H1 (cell line): ENCODE data around the gene GRIP2. TPM values are rescaled to one million over a fixed set of nuclear protein-coding genes. Genes with fewer than 3 reads are reported as not detected.

Source experiments
- CTCF ChIA-PET: fragments of 300-600 bp; sonication (Branson Sonifier 250); formaldehyde crosslinking; loops from one replicate; lab custom pipeline; 2021; ENCODE audit not compliant: partially characterized antibody; lab: Charles Lee
- POLR2A ChIA-PET: fragments of 300-600 bp; sonication (Branson Sonifier 250); formaldehyde crosslinking; loops from one replicate; lab custom pipeline; 2021; ENCODE audit warnings: inconsistent platforms; ENCODE audit not compliant: partially characterized antibody; lab: Charles Lee
- DNase-seq, 2 experiments: peaks; one replicate each; pipeline versions ENCODE4 v3.0.0 to v3.0.0-alpha.2; 2010 to 2022; ENCODE audit warnings: low spot score in 2 of 2, low read depth in 1 of 2, mixed read lengths in 1 of 2
- FAIRE-seq: peaks from 2 replicates; lab custom pipeline; 2011; peaks lifted over from hg19 to GRCh38; lab: Jason Lieb, UNC
- H2AFZ ChIP-seq: 2 replicates; pipeline ENCODE4 v1.8.1; 2012; ENCODE audit warnings: low read length, inconsistent platforms
- H2AK5ac ChIP-seq: 2 replicates; pipeline ENCODE4 v1.6.1; 2013; ENCODE audit warnings: low read depth, low read length
- H2BK120ac ChIP-seq: replicated peaks from 2 replicates; pipeline ENCODE3; 2013; ENCODE audit warnings: low read depth, low read length, inconsistent platforms
- H2BK12ac ChIP-seq: 2 replicates; pipeline ENCODE4 v1.6.1; 2013; ENCODE audit warnings: low read depth, low read length
- H2BK15ac ChIP-seq: 2 replicates; pipeline ENCODE4 v1.6.1; 2013; ENCODE audit warnings: low read length
- H2BK20ac ChIP-seq: 2 replicates; pipeline ENCODE4 v1.6.1; 2013; ENCODE audit warnings: low read length
- H2BK5ac ChIP-seq: 2 replicates; pipeline ENCODE4 v1.6.1; 2013; ENCODE audit warnings: low read depth, low read length
- H3K14ac ChIP-seq: 2 replicates; pipeline ENCODE4 v1.6.1; 2013; ENCODE audit warnings: inconsistent platforms; ENCODE audit not compliant: insufficient read length
- H3K18ac ChIP-seq: 2 replicates; pipeline ENCODE4 v1.6.1; 2013; ENCODE audit warnings: low read length; ENCODE audit errors: extremely low read depth
- H3K23ac ChIP-seq: 2 replicates; pipeline ENCODE4 v1.6.1; 2013; ENCODE audit warnings: inconsistent platforms; ENCODE audit not compliant: insufficient read length
- H3K23me2 ChIP-seq: 2 replicates; pipeline ENCODE4 v1.6.1; 2013; ENCODE audit warnings: low read depth, low read length
- H3K27ac ChIP-seq: 2 replicates; pipeline ENCODE4 v1.6.1; 2011; ENCODE audit warnings: low read depth, low read length, inconsistent platforms
- H3K27me3 ChIP-seq, 4 experiments: replicated peaks in 1 of 4; 1 replicate in 1 of 4; 2 replicates in 3 of 4; pipeline versions ENCODE4 v1.6.1 to v1.8.1; 2011 to 2013; ENCODE audit warnings: low read length in 3 of 4, mild to moderate bottlenecking in 3 of 4, inconsistent platforms in 2 of 4, mixed read lengths in 2 of 4, moderate library complexity in 1 of 4; ENCODE audit not compliant: control insufficient read depth in 3 of 4, insufficient read depth in 3 of 4; ENCODE audit errors: extremely low read depth in 1 of 4
- H3K36me3 ChIP-seq, 4 experiments: 2 replicates each; pipeline versions ENCODE4 v1.6.1 to v1.8.1; 2011 to 2013; ENCODE audit warnings: mild to moderate bottlenecking in 4 of 4, low read length in 3 of 4, moderate library complexity in 2 of 4, control low read depth in 1 of 4, inconsistent platforms in 1 of 4; ENCODE audit not compliant: insufficient read depth in 4 of 4, control insufficient read depth in 2 of 4
- H3K4ac ChIP-seq: replicated peaks from 2 replicates; pipeline ENCODE3; 2013; ENCODE audit warnings: low read length, low read depth, mixed read lengths, inconsistent platforms; ENCODE audit not compliant: insufficient read length
- H3K4me1 ChIP-seq, 4 experiments: replicated peaks in 1 of 4; 1 replicate in 1 of 4; 2 replicates in 3 of 4; pipeline versions ENCODE4 v1.6.1 to v1.8.1; 2011 to 2013; ENCODE audit warnings: low read length in 3 of 4, inconsistent platforms in 2 of 4, mixed read lengths in 1 of 4; ENCODE audit not compliant: insufficient read depth in 4 of 4, control insufficient read depth in 3 of 4
- H3K4me2 ChIP-seq, 2 experiments: 2 replicates each; pipeline versions ENCODE4 v1.6.1 to v1.8.1; 2011 to 2013; ENCODE audit warnings: low read depth in 2 of 2, low read length in 2 of 2, control low read depth in 1 of 2, inconsistent platforms in 1 of 2, mild to moderate bottlenecking in 1 of 2; ENCODE audit not compliant: insufficient read depth in 1 of 2
- H3K4me3 ChIP-seq, 4 experiments: fragments of 200-600, 300-600 bp in 1 of 4; sonication (generic), shearing (Covaris generic), sonication (Bioruptor Twin) in 1 of 4; 2 replicates each; pipeline versions ENCODE4 v1.5.1 to v1.8.1; 2011 to 2016; ENCODE audit warnings: low read length in 4 of 4, low read depth in 3 of 4, control low read depth in 2 of 4, inconsistent platforms in 2 of 4, mild to moderate bottlenecking in 2 of 4, mixed read lengths in 1 of 4, moderate library complexity in 1 of 4; ENCODE audit not compliant: insufficient read depth in 2 of 4; ENCODE audit errors: extremely low read depth in 1 of 4
- H3K56ac ChIP-seq: replicated peaks from 2 replicates; pipeline ENCODE3; 2013; ENCODE audit warnings: low read depth, mild to moderate bottlenecking, mixed read lengths, low read length, inconsistent platforms; ENCODE audit not compliant: insufficient read length
- H3K79me1 ChIP-seq: 2 replicates; pipeline ENCODE4 v1.6.1; 2013; ENCODE audit warnings: low read depth, low read length, control low read depth
- H3K79me2 ChIP-seq, 2 experiments: 2 replicates each; pipeline versions ENCODE4 v1.6.1 to v1.8.1; 2012 to 2013; ENCODE audit warnings: low read length in 2 of 2, mild to moderate bottlenecking in 2 of 2, inconsistent platforms in 1 of 2; ENCODE audit not compliant: insufficient read depth in 2 of 2, control insufficient read depth in 1 of 2
- H3K9ac ChIP-seq, 4 experiments: replicated peaks in 1 of 4; 1 replicate in 1 of 4; 2 replicates in 3 of 4; pipeline versions ENCODE4 v1.6.1 to v1.8.1; 2011 to 2013; ENCODE audit warnings: low read depth in 3 of 4, low read length in 3 of 4, control low read depth in 2 of 4, mild to moderate bottlenecking in 2 of 4, moderate library complexity in 2 of 4, inconsistent platforms in 1 of 4; ENCODE audit errors: extremely low read depth in 1 of 4
- H3K9me3 ChIP-seq, 2 experiments: 2 replicates each; pipeline versions ENCODE4 v1.6.1 to v1.8.1; 2012 to 2013; ENCODE audit warnings: mild to moderate bottlenecking in 2 of 2, moderate library complexity in 2 of 2, control low read depth in 1 of 2, inconsistent platforms in 1 of 2, low read depth in 1 of 2, low read length in 1 of 2, mixed read lengths in 1 of 2; ENCODE audit not compliant: insufficient read depth in 2 of 2
- H4K20me1 ChIP-seq, 2 experiments: replicated peaks in 1 of 2; 2 replicates each; pipeline versions ENCODE3 to v1.8.1; 2011 to 2013; ENCODE audit warnings: inconsistent platforms in 2 of 2, low read length in 2 of 2, mild to moderate bottlenecking in 1 of 2; ENCODE audit not compliant: insufficient read depth in 2 of 2, control insufficient read depth in 1 of 2
- H4K5ac ChIP-seq: 2 replicates; pipeline ENCODE4 v1.6.1; 2013; ENCODE audit warnings: low read length, low read depth, mixed read lengths, inconsistent platforms; ENCODE audit not compliant: insufficient read length
- H4K8ac ChIP-seq: 2 replicates; pipeline ENCODE4 v1.8.0; 2013; ENCODE audit warnings: mild to moderate bottlenecking, moderate library complexity, low read length, inconsistent platforms; ENCODE audit not compliant: insufficient read depth; ENCODE audit errors: extremely low read depth
- H4K91ac ChIP-seq: replicated peaks from 2 replicates; pipeline ENCODE3; 2013; ENCODE audit warnings: low read length, mixed read lengths, inconsistent platforms; ENCODE audit not compliant: insufficient read length
- CTBP2 ChIP-seq: IDR thresholded peaks from 2 replicates; pipeline ENCODE4 v1.7.0; 2011; ENCODE audit warnings: borderline replicate concordance, mild to moderate bottlenecking, moderate library complexity, mixed read lengths, low read length; ENCODE audit not compliant: insufficient read depth, insufficient read length
- FOSL1 ChIP-seq: IDR thresholded peaks from 2 replicates; pipeline ENCODE4 v1.6.1; 2011; ENCODE audit warnings: mild to moderate bottlenecking, low read depth, low read length, moderate library complexity; ENCODE audit not compliant: insufficient read depth
- GTF2F1 ChIP-seq: IDR thresholded peaks from 2 replicates; pipeline ENCODE4 v1.6.1; 2012; ENCODE audit warnings: low read depth, low read length, improper control_type of control experiment, borderline replicate concordance
- JUN ChIP-seq: IDR thresholded peaks from 2 replicates; pipeline ENCODE4 v1.6.1; 2011; ENCODE audit warnings: low read depth, mild to moderate bottlenecking, improper control_type of control experiment, low read length
- JUND ChIP-seq: IDR thresholded peaks from 2 replicates; pipeline ENCODE4 v1.6.1; 2011; ENCODE audit warnings: mild to moderate bottlenecking, improper control_type of control experiment, low read length
- POU5F1 ChIP-seq: IDR thresholded peaks from 2 replicates; pipeline ENCODE4 v1.6.1; 2011; ENCODE audit warnings: low read depth, mild to moderate bottlenecking, low read length, moderate library complexity
- RAD21 ChIP-seq, 2 experiments: IDR thresholded peaks in 1 of 2; conservative IDR thresholded peaks in 1 of 2; 2 replicates each; pipeline ENCODE4 v1.6.1; 2011; ENCODE audit warnings: low read depth in 2 of 2, low read length in 2 of 2, improper control_type of control experiment in 1 of 2, inconsistent platforms in 1 of 2, mild to moderate bottlenecking in 1 of 2, moderate library complexity in 1 of 2
- RBBP5 ChIP-seq: IDR thresholded peaks from 2 replicates; pipeline ENCODE4 v1.7.1; 2012; ENCODE audit warnings: low read depth, mild to moderate bottlenecking, inconsistent platforms, low read length, moderate library complexity, borderline replicate concordance
- RFX5 ChIP-seq: IDR thresholded peaks from 2 replicates; pipeline ENCODE4 v1.6.1; 2011; ENCODE audit warnings: low read depth, low read length, improper control_type of control experiment, borderline replicate concordance
- SRF ChIP-seq: IDR thresholded peaks from 2 replicates; pipeline ENCODE4 v1.6.1; 2011; ENCODE audit warnings: mild to moderate bottlenecking, low read depth, low read length, moderate library complexity
- SUZ12 ChIP-seq: fragments of 200-600 bp; sonication (generic); IDR thresholded peaks from 2 replicates; pipeline ENCODE4 v1.6.1; 2012; ENCODE audit warnings: mild to moderate bottlenecking, inconsistent platforms, low read length, moderate library complexity, mixed read lengths
- TBP ChIP-seq: IDR thresholded peaks from 2 replicates; pipeline ENCODE4 v1.6.1; 2011; ENCODE audit warnings: low read depth, low read length, improper control_type of control experiment
- WGBS, 2 experiments: shearing (Covaris generic) in 1 of 2; methylation state at CpG; one replicate each; pipeline versions ENCODE4 v1.1.6 to v1.1.7; 2013 to 2015; ENCODE audit warnings: low lambda C conversion rate in 2 of 2, mixed read lengths in 2 of 2, inconsistent platforms in 1 of 2, low coverage in 1 of 2, missing lambda C conversion rate in 1 of 2; ENCODE audit not compliant: insufficient replicate concordance in 2 of 2, insufficient coverage in 1 of 2, insufficient read length in 1 of 2; ENCODE audit errors: extremely low coverage in 1 of 2, missing lambda C conversion rate in 1 of 2; 5-methylcytosine and 5-hydroxymethylcytosine counted together
- polyA plus RNA-seq, 7 experiments: library from polyadenylated mRNA; depleted of rRNA in 3 of 7; stranded (reverse) in 5 of 7; unstranded in 2 of 7; fragments of >200 nt in 5 of 7; fragments of 200-250 nt in 2 of 7; gene quantifications; 1 replicate in 5 of 7; 2 replicates in 1 of 7; 4 replicates in 1 of 7; pipeline versions ENCODE4 v1.2.1 to v1.2.3, GENCODE V29; 2011 to 2013; ENCODE audit warnings: missing spikeins in 2 of 7, mixed read lengths in 2 of 7
- total RNA-seq: library from RNA; stranded (reverse); fragmentation: NEBNext Ultra II Directional; extraction: Animal tissue kit (Norgen Biotek cat#: 25700); gene quantifications from 2 replicates; pipeline ENCODE4 v1.2.1, GENCODE V29; 2021

The GRIP2 gene
- total and polyA plus RNA-seq, 2 of the 8 experiments (the other 6 are each of a cell fraction or from before 2014, with no cell fraction given), result 2.5 to 6.4 TPM

- Histone ChIP-seq H3K4me1 (peaks cover 0 to 8% (median 5%) of the 10 kb centered on the region in 4 experiments; a peak in 4 of 7 replicates), H3K23me2 (no peaks in the 10 kb centered on the region), H3K79me1 (no peaks in the 10 kb centered on the region), H2BK5ac (no peak overlapping the region), H2BK120ac (no peak overlapping the region), H2AK5ac (no peak overlapping the region), H3K4me2 (no peak overlapping the region), H3K36me3 (no peaks in the 10 kb centered on the region), H3K27ac (no peak overlapping the region), H3K18ac (no peak overlapping the region), H3K79me2 (no peaks in the 10 kb centered on the region), H2BK12ac (peak overlapping the region; percentile 17; the same call in 1 of the 2 replicates), H4K91ac (no peak overlapping the region), H3K27me3 (no peaks in the 10 kb centered on the region), H3K56ac (no peak overlapping the region), H2AFZ (no peak overlapping the region), H2BK15ac (no peak overlapping the region), H4K20me1 (no peaks in the 10 kb centered on the region), H3K4ac (no peak overlapping the region), H3K9me3 (no peaks in the 10 kb centered on the region), H3K4me3 (no peak overlapping the region), H3K14ac (no peak overlapping the region), H4K5ac (no peak overlapping the region), H4K8ac (peak overlapping the region; percentile 11; the same call in 1 of the 2 replicates), H3K23ac (no peak overlapping the region), H2BK20ac (no peak overlapping the region), H3K9ac (no peak overlapping the region)
- 94% methylated on average over 21 of the region's 23 CpGs; no CpG with 5 or more reads in 1 of the 2 experiments for WGBS, 2 experiments
- FAIRE-seq (no peak), DNase-seq (no peak)
- POLR2A ChIA-PET, result interaction anchor here (0.9 kb wide), 1 partner anchor 16 kb away, joined by 3 read pairs; no protein-coding TSS in a partner anchor
- CTCF ChIA-PET, result interaction anchor here (0.8 to 11.6 kb wide), 19 partner anchors 9 to 247 kb away, joined by 3 to 280 read pairs (median 3); no protein-coding TSS in a partner anchor
- no peak for TF ChIP-seq RBBP5
- TF ChIP-seq FOSL1, result no peak
- TF ChIP-seq GTF2F1, result no peak
- TF ChIP-seq JUN, result no peak
- no peak for TF ChIP-seq SUZ12
- TF ChIP-seq RFX5, result no peak
- TF ChIP-seq JUND, result no peak
- no peak for TF ChIP-seq POU5F1
- TF ChIP-seq RAD21 (IDR thresholded peaks at IDR 0.05 in 1 of 2, conservative IDR thresholded peaks at IDR 0.05 in 1 of 2; ENCODE audit: low read depth in 2 of 2, low read length in 2 of 2), result no peak
- TF ChIP-seq TBP, result no peak
- TF ChIP-seq CTBP2, result no peak
- no peak for TF ChIP-seq SRF
Measured at GRCh38 chr3:14510838-14511622, 29.1 kb downstream of the GRIP2 start.
